HL-60 (cell line): ENCODE measurements around the gene GRM2.

Experiments used
- DNase-seq, 2 experiments: peaks; one replicate each; pipeline ENCODE4 v3.0.0-alpha.2; 2010 to 2020; ENCODE audit warnings: low read depth in 1 of 2, low spot score in 1 of 2
- H3K27ac ChIP-seq: fragments of 250-450 bp; sonication (Bioruptor Pico); replicated peaks from 2 replicates; pipeline ENCODE4 v1.5.1; 2020; ENCODE audit warnings: mild to moderate bottlenecking, moderate library complexity
- H3K27me3 ChIP-seq: fragments of 250-450 bp; sonication (Bioruptor Pico); 2 replicates; pipeline ENCODE4 v1.5.1; 2021; ENCODE audit warnings: mild to moderate bottlenecking, moderate library complexity; ENCODE audit not compliant: insufficient read depth, poor library complexity, severe bottlenecking
- H3K4me3 ChIP-seq: replicated peaks from 2 replicates; pipeline ENCODE4 v1.5.1; 2011; ENCODE audit warnings: mild to moderate bottlenecking, control low read depth, low read length; ENCODE audit not compliant: insufficient read depth
- GABPA ChIP-seq: IDR thresholded peaks from 2 replicates; pipeline ENCODE4 v1.6.1; 2012; ENCODE audit warnings: low read depth
- POLR2AphosphoS5 ChIP-seq: IDR thresholded peaks from 2 replicates; pipeline ENCODE4 v1.6.1; 2012; ENCODE audit warnings: low read depth
- SPI1 ChIP-seq: IDR thresholded peaks from 2 replicates; pipeline ENCODE4 v1.6.1; 2012; ENCODE audit warnings: low read depth, mild to moderate bottlenecking, borderline replicate concordance
- TF ChIP-seq, protein P1 (sequence below): IDR thresholded peaks from one replicate; pipeline ENCODE4 v1.5.1; 2011; ENCODE audit warnings: low read length, control low read depth, inconsistent platforms; ENCODE audit not compliant: insufficient read depth
- TF ChIP-seq, protein P2 (sequence below): IDR thresholded peaks from 2 replicates; pipeline ENCODE4 v1.6.1; 2012; ENCODE audit warnings: low read depth; ENCODE audit not compliant: insufficient replicate concordance

GRM2 gene

DNA sequence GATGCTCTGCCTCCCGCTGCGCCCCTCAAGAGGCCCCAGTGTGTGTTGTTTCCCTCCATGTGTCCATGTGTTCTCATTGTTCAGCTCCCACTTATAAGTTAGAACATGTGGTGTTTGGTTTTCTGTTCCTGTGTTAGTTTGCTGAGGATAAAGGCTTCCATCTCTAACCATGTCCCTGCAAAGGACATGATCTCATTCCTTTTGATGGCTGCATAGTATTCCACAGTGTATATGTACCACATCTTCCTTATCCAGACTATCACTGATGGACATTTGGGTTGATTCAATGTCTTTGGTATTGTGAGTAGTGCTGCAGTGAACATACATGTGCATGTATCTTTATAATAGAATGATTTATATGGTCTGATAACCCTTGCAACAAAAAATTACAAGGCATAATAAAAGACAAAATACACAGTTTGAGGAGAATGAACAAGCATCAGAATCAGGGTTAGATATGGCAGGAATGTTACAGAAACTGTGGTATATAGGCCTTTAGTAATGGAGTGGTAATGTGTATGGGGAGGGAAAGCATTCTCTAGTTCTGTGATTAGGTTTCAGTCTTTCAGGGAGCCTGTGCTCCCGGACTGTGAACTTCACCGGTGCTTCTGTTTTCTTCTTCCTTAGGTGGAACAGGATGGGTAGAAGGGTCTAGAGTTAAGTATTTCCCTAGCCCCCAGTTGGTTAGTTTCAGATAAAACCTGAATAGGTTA, 27.1 kb downstream of the GRM2 start:
- DNase-seq, result no peak
- Histone ChIP-seq H3K4me3 (no peak overlapping the region), H3K27ac (no peak overlapping the region), H3K27me3 (no peaks in the 10 kb centered on the region)
- TF ChIP-seq, protein P1, sequence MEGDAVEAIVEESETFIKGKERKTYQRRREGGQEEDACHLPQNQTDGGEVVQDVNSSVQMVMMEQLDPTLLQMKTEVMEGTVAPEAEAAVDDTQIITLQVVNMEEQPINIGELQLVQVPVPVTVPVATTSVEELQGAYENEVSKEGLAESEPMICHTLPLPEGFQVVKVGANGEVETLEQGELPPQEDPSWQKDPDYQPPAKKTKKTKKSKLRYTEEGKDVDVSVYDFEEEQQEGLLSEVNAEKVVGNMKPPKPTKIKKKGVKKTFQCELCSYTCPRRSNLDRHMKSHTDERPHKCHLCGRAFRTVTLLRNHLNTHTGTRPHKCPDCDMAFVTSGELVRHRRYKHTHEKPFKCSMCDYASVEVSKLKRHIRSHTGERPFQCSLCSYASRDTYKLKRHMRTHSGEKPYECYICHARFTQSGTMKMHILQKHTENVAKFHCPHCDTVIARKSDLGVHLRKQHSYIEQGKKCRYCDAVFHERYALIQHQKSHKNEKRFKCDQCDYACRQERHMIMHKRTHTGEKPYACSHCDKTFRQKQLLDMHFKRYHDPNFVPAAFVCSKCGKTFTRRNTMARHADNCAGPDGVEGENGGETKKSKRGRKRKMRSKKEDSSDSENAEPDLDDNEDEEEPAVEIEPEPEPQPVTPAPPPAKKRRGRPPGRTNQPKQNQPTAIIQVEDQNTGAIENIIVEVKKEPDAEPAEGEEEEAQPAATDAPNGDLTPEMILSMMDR, result no peak
- TF ChIP-seq POLR2AphosphoS5 (no peak), GABPA (no peak), SPI1 (no peak)
- TF ChIP-seq, protein P2, sequence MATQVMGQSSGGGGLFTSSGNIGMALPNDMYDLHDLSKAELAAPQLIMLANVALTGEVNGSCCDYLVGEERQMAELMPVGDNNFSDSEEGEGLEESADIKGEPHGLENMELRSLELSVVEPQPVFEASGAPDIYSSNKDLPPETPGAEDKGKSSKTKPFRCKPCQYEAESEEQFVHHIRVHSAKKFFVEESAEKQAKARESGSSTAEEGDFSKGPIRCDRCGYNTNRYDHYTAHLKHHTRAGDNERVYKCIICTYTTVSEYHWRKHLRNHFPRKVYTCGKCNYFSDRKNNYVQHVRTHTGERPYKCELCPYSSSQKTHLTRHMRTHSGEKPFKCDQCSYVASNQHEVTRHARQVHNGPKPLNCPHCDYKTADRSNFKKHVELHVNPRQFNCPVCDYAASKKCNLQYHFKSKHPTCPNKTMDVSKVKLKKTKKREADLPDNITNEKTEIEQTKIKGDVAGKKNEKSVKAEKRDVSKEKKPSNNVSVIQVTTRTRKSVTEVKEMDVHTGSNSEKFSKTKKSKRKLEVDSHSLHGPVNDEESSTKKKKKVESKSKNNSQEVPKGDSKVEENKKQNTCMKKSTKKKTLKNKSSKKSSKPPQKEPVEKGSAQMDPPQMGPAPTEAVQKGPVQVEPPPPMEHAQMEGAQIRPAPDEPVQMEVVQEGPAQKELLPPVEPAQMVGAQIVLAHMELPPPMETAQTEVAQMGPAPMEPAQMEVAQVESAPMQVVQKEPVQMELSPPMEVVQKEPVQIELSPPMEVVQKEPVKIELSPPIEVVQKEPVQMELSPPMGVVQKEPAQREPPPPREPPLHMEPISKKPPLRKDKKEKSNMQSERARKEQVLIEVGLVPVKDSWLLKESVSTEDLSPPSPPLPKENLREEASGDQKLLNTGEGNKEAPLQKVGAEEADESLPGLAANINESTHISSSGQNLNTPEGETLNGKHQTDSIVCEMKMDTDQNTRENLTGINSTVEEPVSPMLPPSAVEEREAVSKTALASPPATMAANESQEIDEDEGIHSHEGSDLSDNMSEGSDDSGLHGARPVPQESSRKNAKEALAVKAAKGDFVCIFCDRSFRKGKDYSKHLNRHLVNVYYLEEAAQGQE, result no peak

DNA sequence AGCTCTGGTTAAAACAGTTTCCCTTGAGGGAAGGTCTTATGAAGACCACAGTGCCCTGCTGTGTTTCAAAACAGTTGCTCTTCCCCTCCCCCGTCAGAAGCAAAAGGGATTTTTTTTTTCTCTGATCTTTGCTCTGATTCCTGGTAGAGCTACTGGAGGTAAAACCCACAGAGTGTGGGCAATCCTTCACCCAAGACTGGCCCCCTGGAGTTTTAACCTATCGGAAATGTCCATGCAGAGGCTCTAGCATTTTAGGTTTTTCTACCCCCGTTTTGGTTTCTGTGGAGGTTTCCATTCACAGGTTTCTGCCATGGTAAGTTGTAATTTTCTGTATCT, 27.7 kb downstream of the GRM2 start:
- H3K27me3 ChIP-seq, result no peaks in the 10 kb centered on the region
- DNase-seq, result no peak
- H3K27ac ChIP-seq, result no peak overlapping the region
- TF ChIP-seq POLR2AphosphoS5 (no peak), GABPA (no peak), SPI1 (no peak)
- TF ChIP-seq, protein P1, result no peak
- TF ChIP-seq, protein P2, result no peak
- no peak overlapping the region for H3K4me3 ChIP-seq

DNA sequence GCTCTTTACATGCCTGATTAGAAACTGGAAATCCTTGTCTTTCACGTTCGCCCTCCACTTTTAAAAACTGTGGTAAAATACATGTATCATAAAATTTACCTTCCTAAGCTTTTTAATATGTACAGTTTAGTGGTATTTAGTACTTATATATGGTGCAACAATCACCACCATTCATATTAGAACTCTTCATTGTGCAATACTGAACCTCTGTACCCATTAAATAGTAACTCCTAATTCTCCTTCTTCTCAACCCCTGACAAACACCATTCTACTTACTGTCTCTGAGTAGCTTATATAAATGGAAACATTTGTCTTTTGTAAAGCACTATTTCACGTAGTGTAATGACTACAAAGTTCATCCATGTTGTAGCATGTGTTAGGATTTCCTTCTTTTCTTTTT, 28.2 kb downstream of the GRM2 start:
- no peak for TF ChIP-seq SPI1
- TF ChIP-seq, protein P2, result no peak
- TF ChIP-seq GABPA, result no peak
- no peak for TF ChIP-seq POLR2AphosphoS5
- TF ChIP-seq, protein P1, result no peak
- DNase-seq, result no peak
- Histone ChIP-seq H3K4me3 (no peak overlapping the region), H3K27ac (no peak overlapping the region), H3K27me3 (no peaks in the 10 kb centered on the region)
